KMS-11 (cell line): ENCODE data around the gene HARS1.
A peak's percentile ranks its signal among the peaks of the same experiment; 100 is the strongest.
"Not testable (repeated sequence)": the region's sequence is repeated elsewhere in the genome, so short reads cannot be mapped to it uniquely, and the experiment has no call there.

Experiments
- H2AFZ ChIP-seq: fragments of 200-600 bp; sonication (generic); 2 replicates; pipeline ENCODE4 v1.6.1; 2016; ENCODE audit warnings: antibody characterized with exemption, mixed run types, low read depth
- H3K27ac ChIP-seq: fragments of 200-600 bp; sonication (generic); 2 replicates; pipeline ENCODE4 v1.6.1; 2016; ENCODE audit warnings: mild to moderate bottlenecking, mixed run types
- H3K27me3 ChIP-seq: fragments of 200-600 bp; sonication (generic); 2 replicates; pipeline ENCODE4 v1.6.1; 2017; ENCODE audit warnings: mild to moderate bottlenecking, low read depth, mixed run types, moderate library complexity; ENCODE audit not compliant: insufficient read depth
- H3K36me3 ChIP-seq: fragments of 200-600 bp; sonication (generic); 2 replicates; pipeline ENCODE4 v1.6.1; 2017; ENCODE audit warnings: mild to moderate bottlenecking, mixed run types; ENCODE audit not compliant: insufficient read depth
- H3K4me1 ChIP-seq: fragments of 200-600 bp; sonication (generic); 2 replicates; pipeline ENCODE4 v1.6.1; 2016; ENCODE audit warnings: mild to moderate bottlenecking, low read depth, mixed run types; ENCODE audit not compliant: poor library complexity, severe bottlenecking
- H3K4me2 ChIP-seq: fragments of 200-600 bp; sonication (generic); 2 replicates; pipeline ENCODE4 v1.7.0; 2016; ENCODE audit warnings: mild to moderate bottlenecking, mixed run types
- H3K4me3 ChIP-seq: fragments of 200-600 bp; sonication (generic); IDR thresholded peaks from 2 replicates; pipeline ENCODE4 v1.6.1; 2017; ENCODE audit warnings: low read depth, low read length, mixed read lengths; ENCODE audit not compliant: insufficient read depth
- H3K79me2 ChIP-seq: fragments of 200-600 bp; sonication (generic); 2 replicates; pipeline ENCODE4 v1.6.1; 2016; ENCODE audit warnings: low read depth, mixed run types; ENCODE audit not compliant: insufficient read depth
- H3K9ac ChIP-seq: fragments of 200-600 bp; sonication (generic); 2 replicates; pipeline ENCODE4 v1.6.1; 2016; ENCODE audit warnings: mild to moderate bottlenecking, mixed run types
- H4K20me1 ChIP-seq: fragments of 200-600 bp; sonication (generic); 2 replicates; pipeline ENCODE4 v1.6.1; 2016; ENCODE audit warnings: mild to moderate bottlenecking, mixed run types; ENCODE audit not compliant: insufficient read depth
- TF ChIP-seq, protein P1 (sequence below): fragments of 200-600 bp; sonication (generic); conservative IDR thresholded peaks from 2 replicates; pipeline ENCODE4 v1.6.1; 2017; ENCODE audit warnings: low read depth, mild to moderate bottlenecking, antibody characterized with exemption, low read length, moderate library complexity, mixed read lengths

HARS1 gene

DNA sequence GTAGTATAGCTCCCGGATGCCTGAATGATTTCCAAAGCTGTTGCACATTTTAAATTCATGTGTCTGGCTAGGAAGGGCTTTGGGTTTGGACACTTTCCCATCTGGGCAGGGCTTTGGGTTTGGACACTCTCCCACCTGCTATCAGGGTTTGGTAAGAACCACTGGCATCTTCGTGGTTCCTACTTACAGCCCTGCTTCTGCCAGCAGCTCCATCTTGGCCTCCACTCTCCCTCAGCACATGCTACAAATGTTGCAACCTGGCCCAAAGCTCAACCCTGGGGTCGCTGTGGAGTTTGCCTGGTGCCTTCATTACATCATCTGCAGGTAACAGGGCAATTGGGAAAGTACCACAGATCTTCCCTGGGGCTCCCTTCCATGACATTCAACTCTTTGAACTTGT is 48.5 kb downstream of the HARS1 start:
- Histone ChIP-seq H3K27me3 (no peaks in the 10 kb centered on the region), H3K79me2 (no peaks in the 10 kb centered on the region; the same call in 1 of the 2 replicates), H3K9ac (no peak overlapping the region), H3K36me3 (no peaks in the 10 kb centered on the region), H3K27ac (no peak overlapping the region), H3K4me3 (no peak overlapping the region), H3K4me1 (peaks cover 22% of the 10 kb centered on the region), H2AFZ (no peak overlapping the region), H3K4me2 (no peak overlapping the region), H4K20me1 (no peaks in the 10 kb centered on the region)
- TF ChIP-seq, protein P1, sequence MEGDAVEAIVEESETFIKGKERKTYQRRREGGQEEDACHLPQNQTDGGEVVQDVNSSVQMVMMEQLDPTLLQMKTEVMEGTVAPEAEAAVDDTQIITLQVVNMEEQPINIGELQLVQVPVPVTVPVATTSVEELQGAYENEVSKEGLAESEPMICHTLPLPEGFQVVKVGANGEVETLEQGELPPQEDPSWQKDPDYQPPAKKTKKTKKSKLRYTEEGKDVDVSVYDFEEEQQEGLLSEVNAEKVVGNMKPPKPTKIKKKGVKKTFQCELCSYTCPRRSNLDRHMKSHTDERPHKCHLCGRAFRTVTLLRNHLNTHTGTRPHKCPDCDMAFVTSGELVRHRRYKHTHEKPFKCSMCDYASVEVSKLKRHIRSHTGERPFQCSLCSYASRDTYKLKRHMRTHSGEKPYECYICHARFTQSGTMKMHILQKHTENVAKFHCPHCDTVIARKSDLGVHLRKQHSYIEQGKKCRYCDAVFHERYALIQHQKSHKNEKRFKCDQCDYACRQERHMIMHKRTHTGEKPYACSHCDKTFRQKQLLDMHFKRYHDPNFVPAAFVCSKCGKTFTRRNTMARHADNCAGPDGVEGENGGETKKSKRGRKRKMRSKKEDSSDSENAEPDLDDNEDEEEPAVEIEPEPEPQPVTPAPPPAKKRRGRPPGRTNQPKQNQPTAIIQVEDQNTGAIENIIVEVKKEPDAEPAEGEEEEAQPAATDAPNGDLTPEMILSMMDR, result no peak

DNA sequence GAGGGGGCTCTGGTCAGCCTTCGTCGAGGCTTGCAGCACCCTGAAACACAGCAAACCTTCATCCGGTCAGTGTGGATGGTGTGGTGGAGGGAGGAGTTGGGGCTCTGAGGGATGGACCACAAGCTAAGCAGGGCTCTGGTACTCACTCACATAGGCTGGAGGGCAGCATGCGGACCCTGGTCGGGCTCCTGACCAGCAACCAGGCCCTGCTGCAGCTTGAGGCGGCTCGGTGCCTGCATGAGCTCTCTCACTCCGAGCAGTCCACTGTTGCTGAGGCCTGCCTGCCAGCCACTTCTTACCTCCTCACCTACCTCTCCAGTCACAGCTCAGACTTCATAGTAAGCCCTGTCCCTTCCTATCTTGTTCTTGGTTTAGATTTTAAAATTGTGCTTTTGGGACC is 49.5 kb downstream of the HARS1 start:
- Histone ChIP-seq H3K4me3 (no peak overlapping the region), H3K27me3 (no peaks in the 10 kb centered on the region), H4K20me1 (no peaks in the 10 kb centered on the region), H3K4me2 (no peak overlapping the region), H3K79me2 (no peaks in the 10 kb centered on the region; the same call in 1 of the 2 replicates), H3K9ac (no peak overlapping the region), H2AFZ (no peak overlapping the region), H3K27ac (no peak overlapping the region), H3K36me3 (no peaks in the 10 kb centered on the region), H3K4me1 (peaks cover 22% of the 10 kb centered on the region)
- TF ChIP-seq, protein P1, result no peak

GRCh38 chr5:140639148-140639981 is 51.8 kb downstream of the HARS1 start, which contains the start of gene TMCO6:
TSS of gene TMCO6 (plus strand) at chr5:140639451. CDS start at chr5:140639528, 77 bp downstream.
- no peaks in the 10 kb centered on the region for H3K79me2 ChIP-seq
- peaks cover 15% of the 10 kb centered on the region for H3K4me1 ChIP-seq
- peak within 1 kb of the TSS; percentile 75; the same call in 1 of the 2 replicates for H3K9ac ChIP-seq
- TF ChIP-seq, protein P1, result peak; percentile 56
- peak within 1 kb of the TSS; percentile 36; the same call in 1 of the 2 replicates for H3K27ac ChIP-seq
- no peaks in the 10 kb centered on the region for H3K27me3 ChIP-seq
- no peaks in the 10 kb centered on the region for H3K36me3 ChIP-seq
- H2AFZ ChIP-seq, result peak within 1 kb of the TSS; percentile 98
- H4K20me1 ChIP-seq, result no peaks in the 10 kb centered on the region
- H3K4me3 ChIP-seq, result no peak within 1 kb of the TSS
- H3K4me2 ChIP-seq, result peak within 1 kb of the TSS; percentile 87

- Histone ChIP-seq H3K4me1 (peaks cover 15% of the 10 kb centered on the region), H2AFZ (peak overlapping the region; percentile 98), H3K4me2 (peak overlapping the region; percentile 87)
- not testable (repeated sequence) for H3K27me3 ChIP-seq, H3K36me3 ChIP-seq, H4K20me1 ChIP-seq, H3K4me3 ChIP-seq, H3K27ac ChIP-seq, H3K79me2 ChIP-seq, H3K9ac ChIP-seq
Measured at GRCh38 chr5:140638898-140639147, 52.3 kb downstream of the HARS1 start.
